H54 (cell line): ENCODE measurements around the gene SMO.
A peak's percentile ranks its signal among the peaks of the same experiment; 100 is the strongest.

Experiments used
- DNase-seq: peaks from one replicate; pipeline ENCODE4 v3.0.0; 2011; ENCODE audit warnings: low spot score, mixed read lengths; ENCODE audit not compliant: insufficient read length
- FAIRE-seq: peaks from 3 replicates; lab custom pipeline; 2011; peaks lifted over from hg19 to GRCh38; lab: Jason Lieb, UNC
- POLR2A ChIP-seq: IDR thresholded peaks from 2 replicates; pipeline ENCODE4 v1.6.1; 2011; ENCODE audit warnings: low read depth, mild to moderate bottlenecking, low read length

SMO gene

GRCh38 chr7:129188372-129188891 lies at the start of gene SMO:
SMO (plus strand) TSS chr7:129188633; CDS start chr7:129189152, 519 bp downstream.
- no peak for DNase-seq

GRCh38 chr7:129143724-129144094 lies 44.7 kb upstream of the SMO start:
- FAIRE-seq (no peak), DNase-seq (no peak)
- TF ChIP-seq POLR2A: no peak

More at GRCh38 chr7:129188372-129188891, at the start of gene SMO:
- FAIRE-seq: no peak
- TF ChIP-seq POLR2A: peak; percentile 42; the same call in 1 of the 2 replicates

GRCh38 chr7:129144095-129144833 lies 44.2 kb upstream of the SMO start, which contains the start of gene TSPAN33:
TSPAN33 (plus strand) TSS chr7:129144707; CDS start chr7:129144981, 274 bp downstream.
- peak; percentile 94 for DNase-seq
- no peak for FAIRE-seq
- 0 out of 2 replicates have a peak, but pooled peaks have one; percentile 23 for TF ChIP-seq POLR2A

- TF ChIP-seq POLR2A: no peak
- DNase-seq (no peak), FAIRE-seq (no peak)
Measured at GRCh38 chr7:129144834-129145668, 43.4 kb upstream of the SMO start.

GRCh38 chr7:129146237-129146979 lies 42.0 kb upstream of the SMO start:
- DNase-seq (no peak), FAIRE-seq (no peak)
- TF ChIP-seq POLR2A: no peak

- no peak for FAIRE-seq
- TF ChIP-seq POLR2A: no peak
- no peak for DNase-seq
Measured at GRCh38 chr7:129147731-129148130, 40.7 kb upstream of the SMO start.

GRCh38 chr7:129149511-129149910 lies 38.9 kb upstream of the SMO start:
- DNase-seq (no peak), FAIRE-seq (no peak)
- TF ChIP-seq POLR2A: no peak

GRCh38 chr7:129150199-129150996 lies 38.0 kb upstream of the SMO start:
- FAIRE-seq: no peak
- DNase-seq: no peak
- no peak for TF ChIP-seq POLR2A

- no peak for TF ChIP-seq POLR2A
- no peak for FAIRE-seq
- DNase-seq: no peak
Measured at GRCh38 chr7:129157651-129158050, 30.8 kb upstream of the SMO start.

- FAIRE-seq (no peak), DNase-seq (no peak)
- no peak for TF ChIP-seq POLR2A
Measured at GRCh38 chr7:129159539-129159938, 28.9 kb upstream of the SMO start.

GRCh38 chr7:129160161-129160905 lies 28.1 kb upstream of the SMO start:
- FAIRE-seq (no peak), DNase-seq (no peak)
- no peak for TF ChIP-seq POLR2A

- DNase-seq: no peak
- no peak for TF ChIP-seq POLR2A
- FAIRE-seq: no peak
Measured at GRCh38 chr7:129161524-129162225, 26.8 kb upstream of the SMO start.
